Gastrocnemius medialis (tissue), 4 donors: ENCODE measurements around the gene HS3ST3A1. TPM values are rescaled to one million over a fixed set of nuclear protein-coding genes. Genes with fewer than 3 reads are reported as not detected.

Experiments
- ATAC-seq, 2 donors: fragments of 150-250 bp; one replicate each; pipeline ENCODE4 v1.9.1; 2016
- DNase-seq, 2 donors: peaks; one replicate each; pipeline ENCODE4 v3.0.0-alpha.2; 2019
- H3K27ac ChIP-seq, 4 donors: fragments of 200-600 bp; sonication (generic); 1 replicate in 1 of 4; 2 replicates in 3 of 4; pipeline ENCODE4 v1.5.1; 2016 to 2018; ENCODE audit warnings: mild to moderate bottlenecking in 2 of 4, moderate library complexity in 1 of 4
- H3K27me3 ChIP-seq, 3 donors: fragments of 200-600 bp; sonication (generic) in 2 of 3; 1 replicate in 1 of 3; 2 replicates in 2 of 3; pipeline versions ENCODE4 v1.5.1 to v1.6.0; 2016 to 2019; ENCODE audit warnings: mild to moderate bottlenecking in 1 of 3, moderate library complexity in 1 of 3
- H3K36me3 ChIP-seq, 2 donors: fragments of 200-600 bp; sonication (generic) in 1 of 2; one replicate each; pipeline ENCODE4 v1.5.1; 2017 to 2018
- H3K4me1 ChIP-seq, 2 donors: fragments of 200-600 bp; sonication (generic) in 1 of 2; one replicate each; pipeline ENCODE4 v1.5.1; 2016 to 2017; ENCODE audit warnings: mild to moderate bottlenecking in 2 of 2
- H3K4me3 ChIP-seq, 4 donors: fragments of 200-600 bp; sonication (generic) in 3 of 4; 1 replicate in 1 of 4; 2 replicates in 3 of 4; pipeline ENCODE4 v1.5.1; 2016 to 2019; ENCODE audit warnings: mild to moderate bottlenecking in 2 of 4
- H3K9me3 ChIP-seq, 3 donors: fragments of 200-600 bp; sonication (generic) in 2 of 3; 1 replicate in 1 of 3; 2 replicates in 2 of 3; pipeline ENCODE4 v1.5.1; 2016 to 2019
- CTCF ChIP-seq, 5 experiments: fragments of 450-650 bp in 3 of 5; fragments of 200-600 bp in 2 of 5; sonication (generic) in 2 of 5; IDR thresholded peaks in 4 of 5; conservative IDR thresholded peaks in 1 of 5; 1 replicate in 4 of 5; 2 replicates in 1 of 5; pipeline ENCODE4 v1.5.1; 2016 to 2019; ENCODE audit warnings: antibody characterized with exemption in 5 of 5, mild to moderate bottlenecking in 3 of 5, moderate library complexity in 3 of 5
- POLR2A ChIP-seq, 2 donors: fragments of 450-650 bp; IDR thresholded peaks; one replicate each; pipeline ENCODE4 v1.6.1; 2017; ENCODE audit warnings: antibody characterized with exemption in 2 of 2, mild to moderate bottlenecking in 2 of 2, moderate library complexity in 2 of 2
- in situ Hi-C, 4 donors: fragments of 200-750 bp; cut with MboI; loops; one replicate each; pipeline versions ENCODE4 v1.15.0 to v1.8.0; 2017; ENCODE audit warnings: low sequenced_read_pairs in 4 of 4
- intact Hi-C: fragments of 100-400 bp; cut with DNase I; formaldehyde crosslinking; loops from one replicate; pipeline ENCODE4 v1.15.1; 2023; ENCODE audit warnings: low total_unique reads
- total RNA-seq, 4 donors: library from RNA; depleted of rRNA; stranded (reverse); fragments of >200 nt; gene quantifications; one replicate each; pipeline versions ENCODE4 v1.1.0 to v1.2.3, GENCODE V29; 2016

HS3ST3A1 gene
- total RNA-seq, 4 donors from 2014 or later: 0.23 to 1.4 (median 0.85) TPM

GRCh38 chr17:13583996-13584700 is 17.6 kb downstream of the HS3ST3A1 start:
- ATAC-seq: no peak
- H3K36me3 ChIP-seq: no peaks in the 10 kb centered on the region
- H3K4me3 ChIP-seq: no peak overlapping the region
- no peak for DNase-seq
- no peaks in the 10 kb centered on the region for H3K27me3 ChIP-seq
- no peaks in the 10 kb centered on the region for H3K9me3 ChIP-seq
- no peaks in the 10 kb centered on the region for H3K4me1 ChIP-seq
- TF ChIP-seq CTCF (IDR thresholded peaks at IDR 0.05 in 4 of 5, conservative IDR thresholded peaks at IDR 0.05 in 1 of 5) (no peak), POLR2A (IDR thresholded peaks at IDR 0.05) (no peak)
- no peak overlapping the region for H3K27ac ChIP-seq
- intact Hi-C loops (no loop called here), in situ Hi-C loops (loop anchor here in 2 of 4 donors (25.0 kb wide), 3 partner anchors 728 to 1353 kb away; partner anchors contain the start of gene HS3ST3B1 (in 1 of the 2))

- in situ Hi-C loops (loop anchor here in 2 of 4 donors (25.0 kb wide), 3 partner anchors 729 to 1354 kb away; partner anchors contain the start of gene HS3ST3B1 (in 1 of the 2)), intact Hi-C loops (no loop called here)
- no peaks in the 10 kb centered on the region for H3K36me3 ChIP-seq
- H3K27ac ChIP-seq: no peak overlapping the region
- no peaks in the 10 kb centered on the region for H3K27me3 ChIP-seq
- H3K9me3 ChIP-seq: no peaks in the 10 kb centered on the region
- ATAC-seq: no peak
- no peak for TF ChIP-seq POLR2A (IDR thresholded peaks at IDR 0.05)
- no peak for TF ChIP-seq CTCF (IDR thresholded peaks at IDR 0.05 in 4 of 5, conservative IDR thresholded peaks at IDR 0.05 in 1 of 5)
- no peaks in the 10 kb centered on the region for H3K4me1 ChIP-seq
- H3K4me3 ChIP-seq: no peak overlapping the region
- DNase-seq: no peak
Measured at GRCh38 chr17:13582776-13583547, 18.8 kb downstream of the HS3ST3A1 start.

- H3K9me3 ChIP-seq: no peaks in the 10 kb centered on the region
- H3K4me1 ChIP-seq: no peaks in the 10 kb centered on the region
- ATAC-seq (no peak), DNase-seq (no peak)
- TF ChIP-seq POLR2A (IDR thresholded peaks at IDR 0.05): no peak
- TF ChIP-seq CTCF (IDR thresholded peaks at IDR 0.05 in 4 of 5, conservative IDR thresholded peaks at IDR 0.05 in 1 of 5): no peak
- no peaks in the 10 kb centered on the region for H3K27me3 ChIP-seq
- H3K27ac ChIP-seq: no peak overlapping the region
- in situ Hi-C loops (loop anchor here in 2 of 4 donors (25.0 kb wide), 3 partner anchors 730 to 1355 kb away; partner anchors contain the start of gene HS3ST3B1 (in 1 of the 2)), intact Hi-C loops (no loop called here)
- no peak overlapping the region for H3K4me3 ChIP-seq
- no peaks in the 10 kb centered on the region for H3K36me3 ChIP-seq
Measured at GRCh38 chr17:13581925-13582324, 19.8 kb downstream of the HS3ST3A1 start.

DNA sequence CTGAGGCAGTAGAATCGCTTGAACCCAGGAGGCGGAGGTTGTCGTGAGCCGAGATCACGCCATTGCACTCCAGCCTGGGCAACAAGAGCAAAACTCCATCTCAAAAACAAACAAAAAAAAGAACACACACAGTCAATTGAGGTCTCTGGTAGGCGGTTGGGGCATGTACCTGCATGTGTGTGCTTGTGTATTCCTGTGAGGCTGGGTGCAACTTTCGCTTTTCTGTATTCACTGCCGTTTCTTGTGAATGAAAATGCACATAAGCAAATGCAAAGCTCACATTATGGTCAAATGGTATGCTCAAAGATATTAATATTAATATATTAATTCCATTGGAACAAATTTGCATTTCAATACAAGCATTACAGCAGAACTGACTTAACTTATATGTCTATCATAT is 20.9 kb downstream of the HS3ST3A1 start:
- in situ Hi-C loops: loop anchor here in 2 of 4 donors (25.0 kb wide), 3 partner anchors 732 to 1357 kb away; partner anchors contain the start of gene HS3ST3B1 (in 1 of the 2)
- intact Hi-C loops: no loop called here
- Histone ChIP-seq H3K36me3 (no peaks in the 10 kb centered on the region), H3K9me3 (no peaks in the 10 kb centered on the region), H3K27ac (no peak overlapping the region), H3K27me3 (no peaks in the 10 kb centered on the region), H3K4me3 (no peak overlapping the region), H3K4me1 (no peaks in the 10 kb centered on the region)
- DNase-seq (no peak), ATAC-seq (no peak)
- no peak for TF ChIP-seq POLR2A (IDR thresholded peaks at IDR 0.05)
- no peak for TF ChIP-seq CTCF (IDR thresholded peaks at IDR 0.05 in 4 of 5, conservative IDR thresholded peaks at IDR 0.05 in 1 of 5)
